ENCODE results near the gene TMEM91. TPM values are rescaled to one million over a fixed set of nuclear protein-coding genes. Genes with fewer than 3 reads are reported as not detected.
"Not testable (repeated sequence)": the region's sequence is repeated elsewhere in the genome, so short reads cannot be mapped to it uniquely, and the experiment has no call there.

Gene TMEM91
- total and polyA plus RNA-seq, 2 of the 4 experiments (the other 2 are of a cell fraction) = 1.4 to 4.8 TPM

DNA sequence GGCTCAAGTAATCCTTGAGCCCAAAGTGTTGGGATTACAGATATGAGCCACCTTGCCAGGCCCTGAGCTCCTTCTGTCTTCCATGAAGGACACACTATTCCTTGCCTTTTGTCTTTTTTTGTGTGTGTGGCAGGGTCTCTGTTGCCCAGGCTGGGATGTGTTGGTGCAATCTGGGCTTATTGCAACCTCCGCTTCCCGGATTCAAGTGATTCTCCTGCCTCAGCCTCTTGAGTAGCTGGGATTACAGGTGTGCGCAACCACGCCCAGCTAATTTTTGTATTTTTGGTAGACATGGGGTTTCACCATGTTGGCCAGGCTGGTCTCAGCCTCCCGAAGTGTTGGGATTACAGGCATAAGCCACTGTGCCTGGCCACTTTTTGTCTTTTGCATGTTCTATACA lies 32.5 kb downstream of the TMEM91 start:
- DNase-seq; H3K14ac ChIP-seq (replicated peaks; ENCODE audit: low read depth, low read length); H2AK5ac ChIP-seq (ENCODE audit: low read depth, low read length); H4K91ac ChIP-seq (ENCODE audit: insufficient read depth, low read depth, low read length); dilution Hi-C loops (cut with HindIII; ENCODE audit: low sequenced_read_pairs, unreplicated experiment); H3K9me1 ChIP-seq (ENCODE audit: insufficient read depth, low read length); BruUV-seq (replicated peaks); H3K4ac ChIP-seq (ENCODE audit: low read depth, low read length); in situ Hi-C loops (cut with MboI; ENCODE audit: low sequenced_read_pairs); H3K18ac ChIP-seq (ENCODE audit: low read depth, low read length); H3K27ac ChIP-seq (ENCODE audit: insufficient read depth, low read length); H3K4me1 ChIP-seq (ENCODE audit: control insufficient read depth, insufficient read depth, low read length); H2BK120ac ChIP-seq (ENCODE audit: low read depth, low read length); H3K4me3 ChIP-seq (ENCODE audit: insufficient read depth, low read depth, low read length); H3K9me3 ChIP-seq (ENCODE audit: control insufficient read depth, insufficient read depth, low read length); H3K9ac ChIP-seq (ENCODE audit: low read depth, low read length); POLR2A ChIA-PET (ENCODE audit: unreplicated experiment); ATAC-seq (ENCODE audit: low read depth); H2BK20ac ChIP-seq (ENCODE audit: low read depth, low read length); H2AK9ac ChIP-seq (replicated peaks; ENCODE audit: low read depth, low read length, poor library complexity); H2BK15ac ChIP-seq (ENCODE audit: low read depth, low read length); H4K5ac ChIP-seq (ENCODE audit: low read depth, low read length); H3K79me1 ChIP-seq (ENCODE audit: low read depth in 1 of 2, low read length in 2 of 2); H3K56ac ChIP-seq (ENCODE audit: extremely low read depth, insufficient read depth, low read length); intact Hi-C loops (cut with micrococcal nuclease); H3K23ac ChIP-seq (ENCODE audit: low read depth, low read length); H4K8ac ChIP-seq (ENCODE audit: low read depth in 2 of 2, low read length in 2 of 2); H3K27me3 ChIP-seq (ENCODE audit: control insufficient read depth, insufficient read depth, low read length); H3K4me2 ChIP-seq (ENCODE audit: low read depth, low read length); H2BK5ac ChIP-seq (ENCODE audit: low read depth, low read length, poor library complexity, severe bottlenecking); H2AFZ ChIP-seq (replicated peaks; ENCODE audit: low read length, poor library complexity); H4K20me1 ChIP-seq (ENCODE audit: insufficient read depth, low read length): not testable (repeated sequence)
- 93% methylated on average over 3 of the region's 5 CpGs; no CpG with 5 or more reads in 1 of the 2 experiments for WGBS, 2 experiments (ENCODE audit: extremely low coverage in 2 of 2, insufficient read length in 1 of 2)
- CTCF ChIA-PET = interaction anchor here (0.8 kb wide), 1 partner anchor 23 kb away, joined by 3 read pairs; no protein-coding TSS in a partner anchor
- H3K36me3 ChIP-seq (ENCODE audit: control insufficient read depth, insufficient read depth, low read length) = peaks cover 20% of the 10 kb centered on the region
